ENCODE measurements around the gene UBE2F.

UBE2F gene

GRCh38 chr2:238038203-238038602 is 71.4 kb downstream of the UBE2F start:
- TF ChIP-seq SPI1 (IDR thresholded peaks at IDR 0.05; ENCODE audit: borderline replicate concordance, low read depth) (no peak), CTCF (IDR thresholded peaks at IDR 0.05; ENCODE audit: insufficient read depth, low read length) (no peak), GABPA (IDR thresholded peaks at IDR 0.05; ENCODE audit: low read depth) (no peak), POLR2AphosphoS5 (IDR thresholded peaks at IDR 0.05; ENCODE audit: low read depth) (no peak), REST (IDR thresholded peaks at IDR 0.05; ENCODE audit: insufficient replicate concordance, low read depth) (no peak)
- Histone ChIP-seq H3K27me3 (ENCODE audit: insufficient read depth, poor library complexity, severe bottlenecking) (no peaks in the 10 kb centered on the region), H3K4me3 (replicated peaks; ENCODE audit: insufficient read depth, low read length) (no peak overlapping the region), H3K27ac (replicated peaks) (no peak overlapping the region)
- DNase-seq (ENCODE audit: low read depth in 1 of 2, low spot score in 1 of 2) = no peak

- DNase-seq (ENCODE audit: low read depth in 1 of 2, low spot score in 1 of 2) = no peak
- TF ChIP-seq POLR2AphosphoS5 (IDR thresholded peaks at IDR 0.05; ENCODE audit: low read depth) (no peak), GABPA (IDR thresholded peaks at IDR 0.05; ENCODE audit: low read depth) (no peak)
- Histone ChIP-seq H3K27me3 (ENCODE audit: insufficient read depth, poor library complexity, severe bottlenecking) (no peaks in the 10 kb centered on the region), H3K4me3 (replicated peaks; ENCODE audit: insufficient read depth, low read length) (no peak overlapping the region), H3K27ac (replicated peaks) (no peak overlapping the region)
These were observed 72.3 kb downstream of the UBE2F start for GRCh38 chr2:238039151-238039550.

GRCh38 chr2:238039985-238040384 is 73.2 kb downstream of the UBE2F start:
- no peak overlapping the region for H3K27ac ChIP-seq (replicated peaks)
- H3K27me3 ChIP-seq (ENCODE audit: insufficient read depth, poor library complexity, severe bottlenecking) = no peaks in the 10 kb centered on the region
- DNase-seq (ENCODE audit: low read depth in 1 of 2, low spot score in 1 of 2) = no peak
- H3K4me3 ChIP-seq (replicated peaks; ENCODE audit: insufficient read depth, low read length) = no peak overlapping the region
- TF ChIP-seq CTCF (IDR thresholded peaks at IDR 0.05; ENCODE audit: insufficient read depth, low read length) (no peak), GABPA (IDR thresholded peaks at IDR 0.05; ENCODE audit: low read depth) (no peak), POLR2AphosphoS5 (IDR thresholded peaks at IDR 0.05; ENCODE audit: low read depth) (no peak), SPI1 (IDR thresholded peaks at IDR 0.05; ENCODE audit: borderline replicate concordance, low read depth) (no peak), REST (IDR thresholded peaks at IDR 0.05; ENCODE audit: insufficient replicate concordance, low read depth) (no peak)

DNA sequence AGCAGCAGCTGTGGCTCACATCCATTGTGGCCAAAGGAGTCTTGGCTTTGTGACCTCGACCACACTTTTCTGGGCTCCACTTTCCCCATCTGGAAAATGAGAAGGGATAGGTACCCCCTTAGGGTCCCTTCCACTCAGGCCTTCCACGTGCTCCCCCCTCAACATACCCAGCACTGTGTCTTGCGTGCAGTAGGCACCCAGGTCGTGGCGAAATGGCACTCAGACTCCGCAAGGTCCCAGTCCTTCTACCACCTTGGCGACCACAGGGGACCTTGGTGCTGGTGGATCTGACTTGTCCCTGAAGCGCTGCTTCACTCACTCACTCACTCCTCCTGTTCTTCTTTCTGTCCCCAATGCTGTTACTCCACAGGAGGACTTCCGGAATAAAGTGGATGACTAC is 74.1 kb downstream of the UBE2F start:
- no peaks in the 10 kb centered on the region for H3K27me3 ChIP-seq (ENCODE audit: insufficient read depth, poor library complexity, severe bottlenecking)
- H3K27ac ChIP-seq (replicated peaks) = no peak overlapping the region
- no peak for TF ChIP-seq GABPA (IDR thresholded peaks at IDR 0.05; ENCODE audit: low read depth)
- no peak for TF ChIP-seq POLR2AphosphoS5 (IDR thresholded peaks at IDR 0.05; ENCODE audit: low read depth)
- TF ChIP-seq REST (IDR thresholded peaks at IDR 0.05; ENCODE audit: insufficient replicate concordance, low read depth) = no peak
- no peak overlapping the region for H3K4me3 ChIP-seq (replicated peaks; ENCODE audit: insufficient read depth, low read length)
- no peak for DNase-seq (ENCODE audit: low read depth in 1 of 2, low spot score in 1 of 2)

All from HL-60 (cell line).